HG03457 (cell line): ENCODE measurements around the gene ZCCHC14.

ENCODE experiments used
- ATAC-seq: cut with Tn5 transposase; IDR thresholded peaks from one replicate; pipeline ENCODE4 v1.9.1; 2021; ENCODE audit warnings: moderate number of reproducible peaks; ENCODE audit not compliant: unreplicated experiment

The ZCCHC14 gene

DNA sequence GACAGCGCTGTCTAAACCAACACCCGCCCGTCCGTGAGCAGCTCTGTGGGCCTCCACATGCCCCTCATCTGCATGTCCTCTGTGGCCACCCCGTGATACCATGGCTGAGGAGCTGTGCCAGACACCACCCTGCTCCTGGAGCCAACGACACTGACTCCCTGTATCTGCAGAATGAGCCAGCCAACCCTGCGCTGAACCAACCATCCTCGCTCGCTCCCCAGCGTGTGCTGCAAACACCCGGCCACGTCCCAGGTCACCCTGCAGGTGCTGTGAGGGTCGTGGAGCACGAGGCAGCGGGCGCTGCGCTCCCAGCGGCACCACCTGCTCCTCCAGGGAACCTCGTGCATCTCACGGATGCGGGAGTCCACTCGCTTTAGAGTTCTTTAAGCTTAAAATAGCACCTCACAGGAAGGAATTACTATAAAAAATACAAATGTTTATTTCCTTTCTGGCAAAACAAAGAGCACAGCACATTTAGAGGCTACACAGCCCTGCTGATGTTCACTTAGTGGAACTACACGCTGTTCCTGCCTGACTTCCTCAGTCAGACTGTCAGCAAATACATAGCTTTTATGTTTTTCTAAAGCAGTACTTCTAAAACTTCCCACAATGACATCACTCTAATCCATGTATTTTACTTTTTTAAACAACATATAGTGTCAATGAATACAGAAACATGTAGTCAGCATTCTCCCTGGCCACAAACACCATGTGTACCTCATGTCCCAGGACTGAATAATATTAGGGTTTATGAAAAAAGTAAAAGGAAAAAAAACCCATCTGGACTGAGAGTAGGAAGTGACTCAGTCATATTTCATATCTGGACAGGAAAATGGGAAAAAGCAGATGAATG is 57.2 kb downstream of the ZCCHC14 start:
- no peak for ATAC-seq

DNA sequence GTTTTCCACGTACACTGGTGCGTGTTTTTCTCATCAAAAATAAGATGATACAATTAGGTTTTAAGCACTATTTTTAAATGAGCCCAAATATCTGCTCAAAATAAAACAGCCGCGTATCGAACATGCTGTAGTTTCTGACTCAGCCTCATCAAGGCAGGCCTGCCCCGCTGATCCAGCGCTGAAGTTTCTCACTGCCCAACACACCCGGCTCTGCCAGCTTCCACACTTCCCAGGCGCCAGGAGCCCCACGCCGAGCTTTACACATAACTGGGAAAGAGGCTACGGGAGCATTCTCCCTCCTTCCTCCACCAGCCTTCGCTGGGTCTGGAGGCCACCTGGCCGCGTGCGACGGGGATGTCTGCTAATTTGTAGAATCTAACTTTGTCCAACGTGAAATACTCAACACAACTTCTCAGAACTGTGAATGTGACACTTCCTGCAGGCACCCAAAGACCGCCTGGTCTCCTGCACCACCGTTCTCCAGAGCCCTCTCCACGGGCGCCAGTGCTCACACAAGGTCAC is 58.6 kb downstream of the ZCCHC14 start:
- ATAC-seq = no peak

DNA sequence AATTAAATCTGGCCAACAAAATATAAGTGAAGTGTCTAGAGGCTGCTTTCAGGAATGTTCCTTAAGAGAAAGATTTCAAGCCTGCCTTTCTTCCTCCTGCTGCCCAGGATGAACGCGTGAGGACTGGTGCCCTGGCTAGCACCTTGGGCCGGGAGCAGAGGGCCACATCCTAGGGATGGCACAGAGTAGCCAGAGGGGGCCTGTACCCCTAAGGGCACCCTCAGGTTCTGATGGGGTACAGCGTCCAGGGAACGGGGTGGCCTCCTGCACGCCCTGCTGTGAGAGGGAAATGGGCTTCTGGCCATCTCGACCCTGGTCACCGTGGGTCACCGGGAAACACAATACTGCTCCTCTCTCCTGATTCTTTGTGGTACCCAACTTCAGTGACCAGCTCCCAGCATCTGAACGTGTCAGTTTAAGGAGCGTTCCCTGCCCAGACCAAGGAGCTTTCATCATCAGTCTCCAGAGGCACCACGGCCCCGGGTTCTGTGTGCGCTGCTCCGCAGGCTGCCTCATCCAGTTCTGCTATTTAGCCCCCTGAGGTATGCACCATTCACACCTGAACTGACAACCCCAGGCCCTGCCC is 60.4 kb downstream of the ZCCHC14 start:
- no peak for ATAC-seq

DNA sequence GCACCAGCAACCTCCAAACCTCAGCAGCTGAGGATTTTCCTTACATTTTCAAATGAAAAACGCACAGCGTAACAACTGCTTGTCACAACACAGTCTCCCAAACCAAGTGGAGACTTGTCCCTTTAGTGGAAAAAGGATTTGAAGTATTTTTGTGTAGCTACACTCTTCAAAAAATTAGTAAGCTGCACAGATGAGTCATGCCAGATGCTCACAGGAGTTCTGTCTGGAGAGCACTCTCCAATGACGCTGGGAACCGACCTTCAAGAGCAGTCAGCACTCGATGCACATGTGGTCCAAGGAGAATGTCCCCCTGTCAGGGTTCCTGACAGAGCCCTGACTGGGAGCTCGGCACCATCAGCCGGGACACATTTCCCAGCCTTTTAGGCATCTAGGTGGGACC is 60.9 kb downstream of the ZCCHC14 start:
- ATAC-seq = no peak

DNA sequence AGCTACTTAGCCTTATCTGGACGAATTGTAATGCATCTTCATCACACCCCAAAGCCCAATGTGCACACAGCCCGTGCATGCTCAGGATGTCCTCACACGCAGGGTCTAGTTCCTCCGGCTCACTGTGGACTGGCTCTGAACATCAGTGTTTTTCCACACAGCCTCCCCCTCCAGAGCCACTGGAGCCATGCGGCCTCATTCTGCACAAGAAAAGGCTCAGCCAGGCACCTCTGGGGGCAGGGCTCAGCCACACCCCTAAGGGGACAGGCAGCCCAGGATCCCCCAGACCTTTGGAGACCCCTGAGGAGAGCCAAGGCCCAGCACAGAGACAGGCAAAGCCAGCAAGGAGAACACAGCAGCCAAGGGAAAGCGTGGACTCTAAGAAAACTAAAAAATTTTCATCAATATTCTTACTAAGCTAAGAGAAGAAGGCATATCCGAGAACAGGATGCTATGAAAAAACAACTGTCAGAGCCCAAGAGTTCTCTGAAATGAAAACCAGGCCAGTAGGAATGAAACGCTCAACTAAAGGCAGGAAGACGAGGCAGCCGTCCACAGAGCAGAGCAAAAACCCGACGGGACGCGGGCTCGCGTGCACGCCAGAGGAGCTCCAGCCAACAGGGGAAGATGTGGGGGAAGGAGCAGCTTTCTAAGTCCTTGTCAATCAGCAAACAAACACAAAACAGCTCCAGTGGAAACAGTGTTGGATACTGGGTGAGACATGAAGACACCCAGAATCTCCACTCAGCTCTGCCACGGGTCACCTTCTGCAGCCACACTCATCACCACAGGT is 66.2 kb downstream of the ZCCHC14 start:
- no peak for ATAC-seq

DNA sequence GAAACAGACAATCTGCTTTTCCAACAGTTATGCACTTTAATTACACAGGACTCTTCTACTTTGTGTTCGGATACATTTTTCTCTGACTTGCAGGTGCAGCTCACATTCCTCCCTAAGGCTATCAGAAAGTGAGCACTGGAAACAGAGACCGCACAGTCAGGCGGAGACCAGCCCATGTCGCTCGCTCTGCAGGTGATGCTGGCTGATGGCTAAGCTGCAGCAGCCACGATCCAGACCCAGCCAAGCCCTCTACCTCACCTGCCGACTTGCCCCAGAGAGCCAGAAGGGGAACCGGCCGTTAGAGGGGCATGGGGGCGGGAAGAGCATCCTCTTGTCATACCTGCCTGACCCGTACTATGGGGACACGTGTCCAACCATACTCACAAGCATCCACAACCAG is 66.9 kb downstream of the ZCCHC14 start:
- no peak for ATAC-seq

DNA sequence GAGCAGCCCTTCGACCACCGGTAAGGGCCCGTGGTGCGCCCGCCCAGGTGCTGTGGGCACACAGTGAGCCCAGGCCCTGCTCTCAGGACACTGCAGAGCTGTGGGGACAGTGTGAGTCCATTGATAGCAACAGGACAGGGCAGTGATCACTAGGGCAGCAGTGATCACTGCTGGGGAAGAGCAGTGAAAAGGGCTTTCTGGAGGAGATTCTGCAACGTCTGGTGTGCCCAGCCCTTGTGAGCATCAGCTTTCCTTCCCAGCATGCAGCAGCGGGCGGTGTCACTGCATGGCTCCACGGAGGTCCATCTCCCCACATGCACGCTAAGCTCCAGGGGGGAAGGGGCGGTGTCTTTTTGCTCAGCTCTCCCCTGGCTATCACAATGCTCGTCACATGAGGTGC is 68.6 kb downstream of the ZCCHC14 start:
- ATAC-seq = no peak

DNA sequence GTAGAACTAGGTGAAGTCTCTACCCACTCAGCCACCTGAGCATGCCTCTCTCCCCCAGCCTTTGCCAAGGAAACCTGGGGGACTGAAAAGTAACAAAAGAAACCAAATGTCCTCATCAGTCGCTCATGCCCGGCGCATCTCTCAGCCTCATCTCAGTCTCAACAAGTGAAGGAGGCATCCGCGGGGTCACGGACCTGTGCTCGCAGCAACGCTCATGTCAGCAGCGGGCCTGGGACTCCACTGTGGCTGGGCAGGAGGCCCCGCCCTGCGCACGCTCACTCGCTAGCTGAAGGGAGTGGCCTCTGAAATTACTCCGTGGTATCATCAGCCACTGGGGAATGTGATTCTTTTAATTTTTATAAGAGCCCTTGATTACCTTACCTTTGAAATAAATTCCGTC is 69.4 kb downstream of the ZCCHC14 start:
- ATAC-seq = no peak

DNA sequence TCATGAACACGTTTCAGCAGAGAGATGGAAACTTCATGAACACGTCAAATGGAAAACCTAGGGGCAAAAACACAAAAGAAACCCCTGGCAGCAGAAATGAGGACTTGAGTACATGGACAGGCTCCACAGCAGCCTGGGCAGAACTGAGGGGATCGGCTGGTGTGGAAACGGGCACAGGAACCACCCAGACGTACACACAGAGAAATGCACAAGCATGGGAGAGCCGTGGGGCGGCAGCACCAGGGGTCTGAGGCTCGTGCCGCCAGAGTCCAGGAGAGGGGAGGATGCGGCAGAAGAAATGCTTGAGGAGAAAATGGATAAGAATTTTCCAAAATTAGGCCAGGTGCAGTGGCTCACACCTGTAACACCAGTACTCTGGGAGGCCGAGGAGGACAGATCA is 70.7 kb downstream of the ZCCHC14 start:
- ATAC-seq = no peak

DNA sequence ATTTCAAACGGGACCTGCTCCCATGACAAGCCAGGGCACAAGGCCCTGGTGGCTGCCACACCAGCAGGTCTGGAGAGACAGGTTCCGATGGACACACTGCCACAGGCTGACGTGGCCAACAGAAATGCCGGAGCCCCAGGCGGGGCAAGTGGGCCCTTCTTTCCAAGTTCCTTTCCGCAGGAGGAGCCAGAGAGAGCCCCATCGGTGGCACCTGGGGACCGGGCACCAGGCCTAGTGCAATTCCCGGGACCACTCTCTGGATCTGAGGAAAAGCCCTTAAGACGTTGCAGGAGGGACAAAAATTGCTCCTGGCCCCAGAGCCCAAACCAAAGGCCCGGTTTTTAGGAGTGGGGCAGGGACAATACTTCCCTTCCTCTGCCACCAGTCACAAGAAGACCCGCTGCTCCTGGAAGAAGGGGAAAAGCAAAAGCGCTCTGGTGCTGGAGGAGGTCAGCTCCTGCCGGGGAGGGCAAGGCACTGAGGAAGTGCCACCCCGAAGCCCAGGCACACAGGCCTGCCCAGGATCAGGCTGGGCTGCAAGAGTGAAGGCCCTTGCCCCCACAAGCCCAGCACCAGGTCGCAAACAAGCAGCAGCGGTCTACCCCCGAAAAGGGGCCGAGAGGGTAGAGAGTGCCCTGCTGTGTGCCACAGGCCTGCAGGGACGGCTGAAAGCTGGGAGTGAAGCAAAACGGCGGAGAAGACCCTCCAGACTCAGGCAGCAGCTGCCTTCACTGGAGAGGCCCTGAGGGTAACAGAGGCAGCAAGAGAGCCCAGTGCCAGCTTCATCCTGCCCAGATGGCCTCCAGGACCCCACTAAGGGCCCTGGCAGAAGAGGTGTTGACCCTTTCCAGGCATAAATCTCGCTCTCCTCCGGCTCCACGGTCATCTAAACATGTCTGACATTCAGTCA is 71.6 kb downstream of the ZCCHC14 start:
- no peak for ATAC-seq

DNA sequence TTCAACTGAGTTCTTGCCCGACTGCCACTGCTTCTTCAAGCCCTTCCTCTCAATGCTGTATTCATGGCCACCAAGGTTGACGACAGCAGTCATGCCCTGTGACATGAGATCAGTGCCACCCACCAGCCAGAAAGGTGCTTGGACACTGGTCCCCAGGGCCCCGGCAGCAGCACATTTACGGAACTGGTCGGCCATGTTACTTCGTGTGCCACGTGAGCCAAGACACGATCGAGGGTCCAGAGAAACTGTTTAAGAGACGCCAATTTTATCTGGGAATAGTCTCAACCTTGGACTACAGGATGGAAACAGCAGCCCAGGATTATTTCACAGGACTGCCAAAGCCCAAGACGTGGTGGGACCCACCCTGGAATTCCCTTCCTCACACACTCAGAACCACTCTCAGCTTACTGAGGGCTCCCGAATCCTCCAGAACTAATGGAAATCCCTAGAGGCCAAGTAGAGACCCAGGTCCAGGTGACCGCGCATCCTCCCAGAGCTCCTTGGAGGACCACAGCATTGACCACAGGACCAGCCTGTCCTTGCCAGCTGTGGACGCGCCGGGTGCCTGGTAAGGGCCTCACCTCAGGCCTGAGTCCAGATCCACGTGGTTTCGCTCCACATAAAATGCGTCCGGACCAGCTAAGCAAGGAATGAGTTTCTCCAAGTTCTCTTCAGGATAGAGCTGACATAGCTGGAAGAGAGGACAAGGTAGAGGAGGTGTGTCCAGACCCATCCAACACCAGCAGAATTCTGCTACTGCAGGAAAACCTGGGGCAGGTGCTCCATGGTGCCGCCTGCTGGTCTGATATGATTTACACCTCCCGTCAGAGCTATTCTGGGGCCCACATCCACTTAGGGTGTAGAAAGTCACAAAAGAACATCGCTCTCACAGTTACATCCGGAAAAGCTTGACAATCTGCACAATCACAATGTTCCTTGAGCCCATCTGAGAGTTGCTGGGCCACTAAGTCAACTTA is 72.5 kb downstream of the ZCCHC14 start:
- ATAC-seq = no peak

DNA sequence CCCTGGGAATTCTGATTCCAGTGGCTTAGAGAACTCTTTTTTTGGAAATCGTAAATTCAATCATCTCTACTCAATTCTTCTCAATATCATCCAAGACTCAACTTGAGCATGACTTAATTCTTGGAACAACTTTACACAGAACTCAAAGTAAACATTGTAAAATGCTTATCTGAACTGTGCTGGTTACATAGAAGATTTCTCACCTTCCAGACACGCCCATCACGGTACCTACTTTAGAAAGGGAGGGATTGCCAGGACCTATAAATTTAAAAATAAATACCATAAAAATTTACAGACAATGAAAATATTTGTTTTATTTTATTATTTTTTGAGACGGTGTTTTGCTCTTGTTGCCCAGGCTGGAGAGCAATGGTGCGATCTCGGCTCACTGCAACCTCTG is 74.2 kb downstream of the ZCCHC14 start:
- no peak for ATAC-seq

DNA sequence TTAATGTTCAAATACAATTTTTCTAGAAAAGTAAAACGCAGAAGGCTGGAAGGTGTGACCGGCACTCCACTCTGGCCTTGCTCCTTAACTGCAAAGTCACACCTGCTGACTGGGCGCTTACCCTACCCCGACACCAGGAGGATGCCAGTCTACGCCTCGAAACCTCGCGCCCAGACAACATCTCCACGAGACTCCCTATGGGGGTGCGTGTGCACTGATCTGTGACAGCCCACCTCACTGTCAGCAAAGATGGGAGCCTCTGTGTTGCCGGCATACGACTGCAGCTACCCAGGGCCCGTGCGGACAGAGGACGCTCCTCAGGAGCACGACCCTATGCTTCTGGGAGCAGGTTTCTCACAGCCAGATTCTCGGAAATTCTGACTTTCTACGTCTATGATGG is 74.6 kb downstream of the ZCCHC14 start:
- no peak for ATAC-seq

DNA sequence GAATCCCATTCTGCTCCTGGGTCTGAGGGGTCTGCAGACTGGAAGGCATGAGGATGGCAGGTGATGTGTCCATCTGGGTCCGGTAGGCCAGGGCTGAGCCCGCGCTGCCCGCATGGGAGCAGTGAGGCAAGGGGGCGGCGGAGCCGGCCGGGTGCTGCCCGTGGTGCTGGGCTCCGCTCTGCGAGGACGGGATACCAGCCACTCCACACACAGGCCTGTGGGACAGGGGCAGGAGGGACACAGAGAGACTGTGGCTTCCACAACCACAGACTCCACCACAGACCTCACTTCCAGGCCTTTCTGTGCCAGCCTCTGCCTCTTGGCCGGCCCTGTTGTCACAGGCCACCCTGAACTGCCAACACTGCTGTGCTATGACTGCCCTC is 75.3 kb downstream of the ZCCHC14 start:
- ATAC-seq = no peak

DNA sequence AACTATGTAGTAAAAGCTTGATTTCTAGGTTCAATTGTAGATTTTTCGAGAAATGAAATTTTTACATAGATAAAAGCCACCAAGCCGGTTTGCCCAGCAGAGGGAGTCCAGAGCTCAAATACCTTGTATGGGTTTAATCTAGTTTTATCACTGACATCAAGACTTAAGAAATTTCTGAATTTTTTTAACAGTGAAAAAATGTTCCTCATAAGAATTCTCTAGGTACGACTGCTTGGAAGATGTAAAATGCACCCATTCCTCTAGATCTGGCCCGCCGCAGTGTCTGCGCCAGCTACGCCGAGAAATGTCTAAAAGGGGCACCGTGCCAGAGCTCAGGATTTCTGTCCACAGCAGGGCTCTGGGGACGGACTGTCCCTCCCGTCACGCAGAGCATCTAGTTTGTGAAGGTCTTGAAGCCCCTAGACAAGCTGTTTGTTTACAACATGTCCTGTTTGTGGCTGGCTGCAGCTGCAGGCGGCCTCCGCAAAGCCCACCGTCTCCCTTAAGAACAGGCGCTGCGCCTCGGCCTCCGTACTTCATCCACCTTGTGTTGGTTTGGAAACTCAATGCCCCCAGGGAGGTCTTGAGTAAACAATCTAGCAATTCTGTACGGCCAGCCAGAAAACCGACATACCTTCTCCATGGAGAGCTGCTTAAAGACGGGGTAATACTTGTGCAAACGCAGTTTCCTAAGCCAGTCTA is 75.8 kb downstream of the ZCCHC14 start:
- no peak for ATAC-seq

DNA sequence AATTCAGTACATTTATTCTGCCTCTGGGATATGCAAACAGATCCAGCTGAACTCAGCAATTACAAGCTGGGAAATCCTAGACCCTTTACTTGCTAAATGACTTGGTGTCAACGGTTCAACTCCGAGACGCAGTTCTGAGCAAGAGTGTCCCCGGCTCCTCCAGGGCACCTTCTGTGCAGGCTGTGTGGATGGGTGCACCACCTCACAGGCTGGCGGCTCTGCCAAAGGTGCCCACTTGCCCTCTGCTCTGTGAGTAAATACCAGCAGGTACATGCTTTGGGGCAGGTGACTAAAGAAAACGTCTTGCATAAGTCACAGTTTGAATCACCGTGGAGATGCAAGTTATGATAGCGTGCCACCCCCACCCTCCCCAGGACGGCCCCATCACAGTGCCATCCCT is 77.4 kb downstream of the ZCCHC14 start:
- no peak for ATAC-seq

DNA sequence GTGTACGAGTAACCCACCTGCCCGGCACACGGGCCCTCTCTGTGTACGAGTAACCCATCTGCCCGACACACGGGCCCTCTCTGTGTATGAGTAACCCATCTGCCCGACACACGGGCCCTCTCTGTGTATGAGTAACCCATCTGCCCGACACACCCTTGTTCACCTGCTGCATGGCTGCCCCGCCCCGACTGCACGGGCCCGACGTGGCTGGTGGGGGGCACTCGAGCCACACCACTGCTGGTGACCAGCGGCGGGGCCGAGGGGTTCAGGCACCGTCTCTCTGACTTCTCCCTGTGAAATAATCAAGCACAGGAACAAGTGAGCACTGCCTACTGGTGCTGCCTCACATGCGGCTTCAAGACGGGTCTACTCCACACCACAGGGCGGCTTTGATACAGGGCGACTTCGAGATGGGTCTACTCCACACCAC is 78.6 kb downstream of the ZCCHC14 start:
- ATAC-seq = no peak

DNA sequence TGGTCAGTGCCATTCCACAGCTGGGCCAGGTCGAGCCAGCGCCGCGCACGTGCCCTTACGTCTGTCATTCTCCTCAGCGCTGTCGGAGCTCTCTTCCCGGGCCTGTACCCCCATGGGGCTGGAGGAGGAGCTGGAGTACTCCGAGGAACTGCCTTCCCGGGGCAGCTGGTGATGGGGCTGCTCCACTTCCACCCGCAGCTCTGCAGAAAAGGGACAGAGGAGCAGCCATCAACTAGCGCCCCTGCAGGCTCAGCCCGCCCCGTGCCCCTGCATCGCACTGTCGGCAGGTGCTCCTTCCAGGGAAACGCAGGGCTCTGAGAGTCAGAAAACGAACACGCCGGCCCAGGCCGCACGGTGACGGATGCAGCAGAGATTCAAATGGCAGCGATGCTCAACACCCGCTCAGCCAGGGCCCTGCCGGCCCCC is 79.8 kb downstream of the ZCCHC14 start:
- ATAC-seq = no peak
